HG02973 (cell line): ENCODE results near the gene NSD2.
"Not testable (repeated sequence)": the region's sequence is repeated elsewhere in the genome, so short reads cannot be mapped to it uniquely, and the experiment has no call there.

Experiments used
- ATAC-seq: cut with Tn5 transposase; IDR thresholded peaks from one replicate; pipeline ENCODE4 v1.9.1; 2021; ENCODE audit warnings: moderate library complexity; ENCODE audit not compliant: unreplicated experiment

The NSD2 gene

GRCh38 chr4:1993718-1994516 is 122.7 kb downstream of the NSD2 start:
- not testable (repeated sequence) for ATAC-seq

GRCh38 chr4:1994938-1995337 is 123.7 kb downstream of the NSD2 start:
- ATAC-seq, result no peak

GRCh38 chr4:1996866-1997611 is 125.8 kb downstream of the NSD2 start:
- no peak for ATAC-seq

- no peak for ATAC-seq
Observed at GRCh38 chr4:1997712-1998111, 126.5 kb downstream of the NSD2 start.

- ATAC-seq, result no peak
Observed at GRCh38 chr4:1998296-1998695, 127.1 kb downstream of the NSD2 start.

GRCh38 chr4:1999308-1999707 is 128.1 kb downstream of the NSD2 start:
- ATAC-seq, result not testable (repeated sequence)

GRCh38 chr4:2003361-2003760 is 132.2 kb downstream of the NSD2 start:
- ATAC-seq, result not testable (repeated sequence)

- ATAC-seq, result no peak
Observed at GRCh38 chr4:2006367-2006766, 135.2 kb downstream of the NSD2 start.

- no peak for ATAC-seq
Observed at GRCh38 chr4:2006956-2007653, 135.9 kb downstream of the NSD2 start.

- no peak for ATAC-seq
Observed at GRCh38 chr4:2007804-2008670, 136.8 kb downstream of the NSD2 start.

- no peak for ATAC-seq
Observed at GRCh38 chr4:2008671-2008920, 137.4 kb downstream of the NSD2 start.

GRCh38 chr4:2008921-2009650 is 137.9 kb downstream of the NSD2 start, which contains the start of gene NELFA:
Gene NELFA (minus strand): TSS chr4:2008974. CDS start chr4:2008959, 15 bp downstream.
- ATAC-seq, result peak; percentile 64

- ATAC-seq, result no peak
Observed at GRCh38 chr4:2009651-2010233, 138.5 kb downstream of the NSD2 start.

- ATAC-seq, result no peak
Observed at GRCh38 chr4:2011583-2011982, 140.4 kb downstream of the NSD2 start.

- ATAC-seq, result no peak
Observed at GRCh38 chr4:2015008-2015407, 143.8 kb downstream of the NSD2 start.

- ATAC-seq, result not testable (repeated sequence)
Observed at GRCh38 chr4:2021358-2022018, 150.3 kb downstream of the NSD2 start.

- ATAC-seq, result no peak
Observed at GRCh38 chr4:2024683-2025082, 153.5 kb downstream of the NSD2 start.

GRCh38 chr4:2025817-2026216 is 154.6 kb downstream of the NSD2 start:
- no peak for ATAC-seq

GRCh38 chr4:2027120-2027519 is 155.9 kb downstream of the NSD2 start:
- ATAC-seq, result not testable (repeated sequence)
